H1 (cell line): Measurements from ENCODE around the gene SLC12A6. TPM values are rescaled to one million over a fixed set of nuclear protein-coding genes. Genes with fewer than 3 reads are reported as not detected.

Experiments
- ATF2 ChIP-seq: IDR thresholded peaks from 2 replicates; pipeline ENCODE4 v1.6.1; 2012; ENCODE audit warnings: low read length, inconsistent platforms
- BCL11A ChIP-seq, 2 experiments: IDR thresholded peaks; one replicate each; pipeline ENCODE4 v1.6.1; 2011; ENCODE audit warnings: low read depth in 2 of 2, low read length in 2 of 2, mild to moderate bottlenecking in 2 of 2
- CBX5 ChIP-seq: fragments of 300-800, 300-1000 bp; sonication (generic); IDR thresholded peaks from 2 replicates; pipeline ENCODE4 v1.7.1; 2016; ENCODE audit warnings: antibody characterized with exemption, low read length, low read depth
- CHD1 ChIP-seq: IDR thresholded peaks from 2 replicates; pipeline ENCODE4 v1.6.1; 2012; ENCODE audit warnings: low read depth, low read length, improper control_type of control experiment
- CHD2 ChIP-seq: IDR thresholded peaks from 2 replicates; pipeline ENCODE4 v1.6.1; 2012; ENCODE audit warnings: low read length, improper control_type of control experiment
- GABPA ChIP-seq: IDR thresholded peaks from 2 replicates; pipeline ENCODE4 v1.6.1; 2011; ENCODE audit warnings: mild to moderate bottlenecking, low read length, moderate library complexity, borderline replicate concordance; ENCODE audit not compliant: insufficient read depth
- HDAC2 ChIP-seq, 2 experiments: fragments of 300-600 bp in 1 of 2; sonication (generic) in 1 of 2; IDR thresholded peaks; 2 replicates each; pipeline ENCODE4 v1.6.1; 2011 to 2012; ENCODE audit warnings: low read depth in 2 of 2, low read length in 2 of 2, mild to moderate bottlenecking in 2 of 2, moderate library complexity in 2 of 2, borderline replicate concordance in 1 of 2, inconsistent platforms in 1 of 2
- JUN ChIP-seq: IDR thresholded peaks from 2 replicates; pipeline ENCODE4 v1.6.1; 2011; ENCODE audit warnings: low read depth, mild to moderate bottlenecking, improper control_type of control experiment, low read length
- JUND ChIP-seq: IDR thresholded peaks from 2 replicates; pipeline ENCODE4 v1.6.1; 2011; ENCODE audit warnings: mild to moderate bottlenecking, improper control_type of control experiment, low read length
- KDM1A ChIP-seq: fragments of 200-600, 300-600 bp; sonication (generic); IDR thresholded peaks from 2 replicates; pipeline ENCODE4 v1.7.1; 2016; ENCODE audit warnings: mild to moderate bottlenecking, low read length, borderline replicate concordance
- KDM4A ChIP-seq: IDR thresholded peaks from one replicate; pipeline ENCODE4 v1.7.1; 2012; ENCODE audit warnings: low read depth, mild to moderate bottlenecking, moderate library complexity, low read length, inconsistent platforms; ENCODE audit not compliant: severe bottlenecking
- MAFK ChIP-seq: IDR thresholded peaks from 2 replicates; pipeline ENCODE4 v1.6.1; 2012; ENCODE audit warnings: low read depth, mild to moderate bottlenecking, improper control_type of control experiment, low read length
- PHF8 ChIP-seq: fragments of 200-600 bp; sonication (generic); conservative IDR thresholded peaks from 2 replicates; pipeline ENCODE4 v1.7.1; 2012; ENCODE audit warnings: low read depth, mild to moderate bottlenecking, inconsistent platforms, low read length, moderate library complexity
- POLR2AphosphoS5 ChIP-seq: IDR thresholded peaks from 2 replicates; pipeline ENCODE4 v1.6.1; 2011; ENCODE audit warnings: low read depth, low read length
- SAP30 ChIP-seq: fragments of 300-600 bp; sonication (generic); IDR thresholded peaks from 2 replicates; pipeline ENCODE4 v1.7.1; 2012; ENCODE audit warnings: low read length, moderate library complexity, mild to moderate bottlenecking, inconsistent platforms; ENCODE audit not compliant: insufficient read depth, insufficient replicate concordance
- SIN3A ChIP-seq, 2 experiments: IDR thresholded peaks in 1 of 2; conservative IDR thresholded peaks in 1 of 2; 2 replicates each; pipeline ENCODE4 v1.6.1; 2011 to 2012; ENCODE audit warnings: low read length in 2 of 2, improper control_type of control experiment in 1 of 2, low read depth in 1 of 2, mild to moderate bottlenecking in 1 of 2
- SIX5 ChIP-seq: IDR thresholded peaks from 2 replicates; pipeline ENCODE4 v1.6.1; 2011; ENCODE audit warnings: mild to moderate bottlenecking, low read depth, low read length
- SP4 ChIP-seq: IDR thresholded peaks from 2 replicates; pipeline ENCODE4 v1.6.1; 2012; ENCODE audit warnings: low read length, inconsistent platforms
- TBP ChIP-seq: IDR thresholded peaks from 2 replicates; pipeline ENCODE4 v1.6.1; 2011; ENCODE audit warnings: low read depth, low read length, improper control_type of control experiment
- polyA plus RNA-seq, 7 experiments: library from polyadenylated mRNA; depleted of rRNA in 3 of 7; stranded (reverse) in 5 of 7; unstranded in 2 of 7; fragments of >200 nt in 5 of 7; fragments of 200-250 nt in 2 of 7; gene quantifications; 1 replicate in 5 of 7; 2 replicates in 1 of 7; 4 replicates in 1 of 7; pipeline versions ENCODE4 v1.2.1 to v1.2.3, GENCODE V29; 2011 to 2013; ENCODE audit warnings: missing spikeins in 2 of 7, mixed read lengths in 2 of 7
- total RNA-seq: library from RNA; stranded (reverse); fragmentation: NEBNext Ultra II Directional; extraction: Animal tissue kit (Norgen Biotek cat#: 25700); gene quantifications from 2 replicates; pipeline ENCODE4 v1.2.1, GENCODE V29; 2021

SLC12A6 gene
- total and polyA plus RNA-seq, 2 of the 8 experiments (the other 6 are each of a cell fraction or from before 2014, with no cell fraction given) = 9.2 to 11.1 TPM

GRCh38 chr15:34360298-34360697, 22.7 kb upstream of the SLC12A6 start (continued):
- TF ChIP-seq JUN (no peak), MAFK (no peak), BCL11A (IDR thresholded peaks at IDR 0.05; ENCODE audit: low read depth in 2 of 2, low read length in 2 of 2) (no peak), KDM4A (no peak), KDM1A (no peak), JUND (0 out of 2 replicates have a peak, but pooled peaks have one; percentile 30), POLR2AphosphoS5 (no peak), CHD1 (no peak), CHD2 (no peak), ATF2 (no peak), GABPA (no peak), HDAC2 (IDR thresholded peaks at IDR 0.05; ENCODE audit: borderline replicate concordance in 1 of 2, low read depth in 2 of 2, low read length in 2 of 2) (no peak), TBP (no peak), SIX5 (no peak), SP4 (no peak), SIN3A (conservative IDR thresholded peaks at IDR 0.05 in 1 of 2, IDR thresholded peaks at IDR 0.05 in 1 of 2; ENCODE audit: low read depth in 1 of 2, low read length in 2 of 2) (peak; percentile 26 to 58; a peak in 1 of 4 replicates), SAP30 (no peak), PHF8 (no peak), CBX5 (no peak)
